ENCODE data around the gene LILRA6.
A peak's percentile ranks its signal among the peaks of the same experiment; 100 is the strongest.
"Not testable (repeated sequence)": the region's sequence is repeated elsewhere in the genome, so short reads cannot be mapped to it uniquely, and the experiment has no call there.

LILRA6 gene

GRCh38 chr19:54266133-54266532, 23.5 kb upstream of the LILRA6 start:
- peak; percentile 18 to 53 for DNase-seq (ENCODE audit: low read depth in 2 of 2)

- DNase-seq (ENCODE audit: low read depth in 2 of 2): no peak
These were observed 19.9 kb upstream of the LILRA6 start for GRCh38 chr19:54262470-54262869.

- no peak for DNase-seq (ENCODE audit: low read depth in 2 of 2)
These were observed 19.5 kb upstream of the LILRA6 start for GRCh38 chr19:54262066-54262465.

- no peak for DNase-seq (ENCODE audit: low read depth in 2 of 2)
These were observed 14.5 kb upstream of the LILRA6 start, which contains the start of gene LILRB5 for GRCh38 chr19:54257116-54257480. LILRB5 (minus strand) TSS chr19:54257273; CDS start chr19:54257193, 80 bp downstream.

GRCh38 chr19:54256250-54257115, 13.9 kb upstream of the LILRA6 start:
- no peak for DNase-seq (ENCODE audit: low read depth in 2 of 2)

GRCh38 chr19:54255105-54255775, 12.7 kb upstream of the LILRA6 start:
- no peak for DNase-seq (ENCODE audit: low read depth in 2 of 2)

GRCh38 chr19:54254195-54254906, 11.8 kb upstream of the LILRA6 start:
- DNase-seq (ENCODE audit: low read depth in 2 of 2): no peak

- DNase-seq (ENCODE audit: low read depth in 2 of 2): no peak
These were observed 11.0 kb upstream of the LILRA6 start for GRCh38 chr19:54253331-54254194.

- DNase-seq (ENCODE audit: low read depth in 2 of 2): no peak
These were observed 10.3 kb upstream of the LILRA6 start for GRCh38 chr19:54252845-54253244.

GRCh38 chr19:54252243-54252642, 9.7 kb upstream of the LILRA6 start:
- DNase-seq (ENCODE audit: low read depth in 2 of 2): no peak

GRCh38 chr19:54248016-54248601, 5.5 kb upstream of the LILRA6 start:
- DNase-seq (ENCODE audit: low read depth in 2 of 2): no peak

- DNase-seq (ENCODE audit: low read depth in 2 of 2): no peak
These were observed 4.7 kb upstream of the LILRA6 start for GRCh38 chr19:54247106-54247930.

GRCh38 chr19:54245936-54246335, 3.3 kb upstream of the LILRA6 start:
- no peak for DNase-seq (ENCODE audit: low read depth in 2 of 2)

GRCh38 chr19:54243809-54244208, 1.2 kb upstream of the LILRA6 start:
- not testable (repeated sequence) for DNase-seq (ENCODE audit: low read depth in 2 of 2)

GRCh38 chr19:54242234-54242633, 356 bp downstream of the LILRA6 start:
- not testable (repeated sequence) for DNase-seq (ENCODE audit: low read depth in 2 of 2)

GRCh38 chr19:54240372-54241336, 1.9 kb downstream of the LILRA6 start:
- DNase-seq (ENCODE audit: low read depth in 2 of 2): not testable (repeated sequence)

GRCh38 chr19:54239491-54240371, 2.9 kb downstream of the LILRA6 start:
- DNase-seq (ENCODE audit: low read depth in 2 of 2): not testable (repeated sequence)

- no peak for DNase-seq (ENCODE audit: low read depth in 2 of 2)
These were observed 8.6 kb downstream of the LILRA6 start for GRCh38 chr19:54233941-54234340.

All from stimulated activated CD8-positive, alpha-beta memory T cell treated with anti-CD3 and anti-CD28 coated beads, Interleukin-7, amount 100 ng/mL, for 1 hour (primary cell).